ENCODE results near the gene JAK2. TPM values are rescaled to one million over a fixed set of nuclear protein-coding genes. Genes with fewer than 3 reads are reported as not detected.

JAK2 gene
- total RNA-seq, 1 donor from 2014 or later, result 6.7 TPM

DNA sequence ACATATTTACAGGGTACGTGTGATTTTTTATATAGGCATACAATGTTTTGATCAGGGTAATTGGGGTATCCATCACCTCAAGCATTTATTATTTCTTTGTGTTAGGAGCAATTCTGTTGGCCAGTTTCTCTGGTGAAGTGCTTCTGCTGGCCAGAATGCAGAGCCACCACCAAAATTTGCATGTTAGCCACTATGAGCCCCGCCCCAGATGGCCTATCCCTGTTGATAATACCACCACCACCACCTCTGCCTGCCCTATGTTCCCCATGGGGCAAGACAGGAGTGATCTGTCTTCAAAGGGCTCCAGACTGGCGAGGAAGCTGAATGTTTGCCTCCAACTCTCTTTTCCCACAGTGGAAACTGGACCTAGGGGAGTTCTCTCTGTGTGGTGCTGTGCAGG lies 26.0 kb upstream of the JAK2 start:
- Mint-ChIP-seq H3K36me3 (peaks cover 2% of the 10 kb centered on the region), H3K27me3 (ENCODE audit: low read depth) (no peaks in the 10 kb centered on the region), H3K4me3 (no peak overlapping the region), H3K4me1 (peaks cover 9% of the 10 kb centered on the region), H3K27ac (no peak overlapping the region), H3K9me3 (peaks cover 25% of the 10 kb centered on the region)
- no peak for TF ChIP-seq CTCF (IDR thresholded peaks at IDR 0.05; ENCODE audit: unreplicated experiment)
- DNase-seq (ENCODE audit: low spot score in 2 of 2, unreplicated experiment in 2 of 2), result no peak

DNA sequence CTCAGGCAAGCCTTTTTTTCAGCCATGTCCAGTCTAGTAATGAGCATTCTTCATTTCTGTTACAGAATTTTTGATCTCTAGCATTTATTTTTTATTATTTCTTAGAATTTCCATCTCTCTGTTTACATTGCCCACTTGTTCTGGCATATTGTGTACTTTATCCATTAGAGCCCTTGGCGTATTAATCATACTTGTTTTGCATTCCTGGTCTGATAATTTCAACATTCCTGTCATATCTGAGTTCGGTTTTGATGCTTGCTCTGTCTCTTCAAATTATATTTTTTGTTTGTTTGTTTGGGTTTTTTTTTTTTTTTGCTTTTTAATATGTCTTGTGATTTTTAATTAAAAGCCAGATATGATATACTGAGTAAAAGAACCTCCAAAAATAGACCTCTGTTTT lies 23.0 kb upstream of the JAK2 start:
- H3K4me1 Mint-ChIP-seq, result peaks cover 9% of the 10 kb centered on the region
- TF ChIP-seq CTCF (IDR thresholded peaks at IDR 0.05; ENCODE audit: unreplicated experiment), result no peak
- H3K4me3 Mint-ChIP-seq, result no peak overlapping the region
- H3K36me3 Mint-ChIP-seq, result no peaks in the 10 kb centered on the region
- peaks cover 11% of the 10 kb centered on the region for H3K9me3 Mint-ChIP-seq
- H3K27me3 Mint-ChIP-seq (ENCODE audit: low read depth), result no peaks in the 10 kb centered on the region
- no peak overlapping the region for H3K27ac Mint-ChIP-seq
- no peak for DNase-seq (ENCODE audit: low spot score in 2 of 2, unreplicated experiment in 2 of 2)

DNA sequence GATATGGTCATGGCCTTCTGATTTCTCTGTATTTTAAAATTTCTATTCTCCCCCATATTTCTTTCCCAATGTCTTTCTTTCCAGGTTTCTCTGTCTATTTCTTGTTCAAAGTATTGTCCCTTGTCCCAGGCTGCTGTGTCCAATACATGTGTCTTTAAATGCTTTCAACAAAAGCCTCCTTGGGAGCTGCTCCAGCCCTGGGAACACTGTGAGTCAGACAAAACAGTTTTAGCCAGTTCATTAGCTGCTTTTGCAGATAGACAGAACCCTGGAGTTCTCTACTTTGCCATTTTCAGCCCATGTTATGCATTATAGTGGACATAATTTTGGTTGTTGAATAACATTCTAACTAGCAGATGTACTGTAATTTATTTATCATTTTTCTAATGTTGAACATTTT lies 20.5 kb upstream of the JAK2 start:
- Mint-ChIP-seq H3K4me1 (peaks cover 9% of the 10 kb centered on the region), H3K27ac (no peak overlapping the region)
- DNase-seq (ENCODE audit: low spot score in 2 of 2, unreplicated experiment in 2 of 2), result no peak

GRCh38 chr9:4965174-4965821 lies 19.8 kb upstream of the JAK2 start:
- H3K9me3 Mint-ChIP-seq, result peaks cover 11% of the 10 kb centered on the region
- H3K27me3 Mint-ChIP-seq (ENCODE audit: low read depth), result no peaks in the 10 kb centered on the region
- H3K36me3 Mint-ChIP-seq, result no peaks in the 10 kb centered on the region
- H3K4me1 Mint-ChIP-seq, result peaks cover 9% of the 10 kb centered on the region
- H3K27ac Mint-ChIP-seq, result no peak overlapping the region
- DNase-seq (ENCODE audit: low spot score in 2 of 2, unreplicated experiment in 2 of 2), result no peak
- H3K4me3 Mint-ChIP-seq, result no peak overlapping the region
- TF ChIP-seq CTCF (IDR thresholded peaks at IDR 0.05; ENCODE audit: unreplicated experiment), result no peak

More for the DNA sequence above, 20.5 kb upstream of the JAK2 start:
- Mint-ChIP-seq H3K9me3 (peaks cover 11% of the 10 kb centered on the region), H3K36me3 (no peaks in the 10 kb centered on the region), H3K4me3 (no peak overlapping the region), H3K27me3 (ENCODE audit: low read depth) (no peaks in the 10 kb centered on the region)
- no peak for TF ChIP-seq CTCF (IDR thresholded peaks at IDR 0.05; ENCODE audit: unreplicated experiment)

DNA sequence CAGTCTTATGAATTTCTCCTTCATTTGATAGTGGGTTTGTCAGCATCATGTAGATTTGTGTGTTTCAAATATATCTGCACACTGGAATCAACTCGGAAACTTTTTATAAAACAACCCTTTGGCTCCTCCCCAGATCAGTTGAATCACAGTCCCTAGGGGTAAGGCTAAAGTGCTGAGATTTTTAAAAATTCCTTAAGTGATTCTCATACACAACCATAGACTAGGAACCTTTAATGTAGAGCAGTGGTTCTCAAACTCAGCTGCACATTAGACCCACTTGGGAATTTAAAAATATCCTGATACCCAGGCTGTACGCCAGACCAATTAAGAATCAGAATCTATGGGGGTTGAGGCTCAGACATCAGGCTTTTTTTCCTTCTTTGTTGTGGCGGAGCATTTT lies 17.5 kb upstream of the JAK2 start:
- Mint-ChIP-seq H3K27me3 (ENCODE audit: low read depth) (no peaks in the 10 kb centered on the region), H3K36me3 (no peaks in the 10 kb centered on the region), H3K4me3 (no peak overlapping the region), H3K27ac (no peak overlapping the region), H3K4me1 (peaks cover 3% of the 10 kb centered on the region), H3K9me3 (peaks cover 10% of the 10 kb centered on the region)
- no peak for TF ChIP-seq CTCF (IDR thresholded peaks at IDR 0.05; ENCODE audit: unreplicated experiment)
- DNase-seq (ENCODE audit: low spot score in 2 of 2, unreplicated experiment in 2 of 2), result no peak

DNA sequence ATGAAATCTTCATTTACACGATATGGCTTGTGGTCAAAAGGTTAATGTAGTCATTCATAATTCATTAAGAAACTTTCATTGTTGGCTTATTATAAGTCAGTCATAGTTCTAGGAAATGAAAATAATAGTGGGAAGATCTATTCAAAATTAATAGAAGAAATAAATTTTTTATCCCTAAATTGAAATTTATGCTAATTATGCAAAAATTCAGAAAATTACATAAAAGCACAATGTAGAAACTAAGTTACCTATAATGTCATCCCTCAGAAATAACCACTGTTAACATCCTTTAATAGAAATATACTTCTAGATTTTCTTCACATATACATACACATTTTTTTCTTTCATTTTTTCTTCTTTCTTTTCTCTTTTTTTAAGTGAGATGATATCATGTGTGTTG lies 15.9 kb upstream of the JAK2 start:
- no peaks in the 10 kb centered on the region for H3K27me3 Mint-ChIP-seq (ENCODE audit: low read depth)
- no peaks in the 10 kb centered on the region for H3K36me3 Mint-ChIP-seq
- DNase-seq (ENCODE audit: low spot score in 2 of 2, unreplicated experiment in 2 of 2), result no peak
- TF ChIP-seq CTCF (IDR thresholded peaks at IDR 0.05; ENCODE audit: unreplicated experiment), result no peak
- no peaks in the 10 kb centered on the region for H3K9me3 Mint-ChIP-seq
- H3K4me3 Mint-ChIP-seq, result no peak overlapping the region
- H3K4me1 Mint-ChIP-seq, result no peaks in the 10 kb centered on the region
- H3K27ac Mint-ChIP-seq, result no peak overlapping the region
